Activated naive CD4-positive, alpha-beta T cell treated with Interleukin-2 at 50 U/mL for 16 hours (primary cell): ENCODE data around the gene TMEM38B.
"Not testable (repeated sequence)": the region's sequence is repeated elsewhere in the genome, so short reads cannot be mapped to it uniquely, and the experiment has no call there.

Source experiments
- DNase-seq: peaks from one replicate; pipeline ENCODE4 v3.0.0-alpha.2; 2020

The TMEM38B gene

GRCh38 chr9:105683688-105684275 lies 10.6 kb upstream of the TMEM38B start:
- no peak for DNase-seq

GRCh38 chr9:105686936-105687335 lies 7.4 kb upstream of the TMEM38B start:
- DNase-seq: no peak

- no peak for DNase-seq
Observed at GRCh38 chr9:105690742-105691141, 3.6 kb upstream of the TMEM38B start.

GRCh38 chr9:105693435-105694189 lies 729 bp upstream of the TMEM38B start:
- peak; percentile 8 for DNase-seq

GRCh38 chr9:105694848-105695581 lies 674 bp downstream of the TMEM38B start:
- DNase-seq: peak; percentile 52

- no peak for DNase-seq
Observed at GRCh38 chr9:105696219-105696793, 2.0 kb downstream of the TMEM38B start.

- no peak for DNase-seq
Observed at GRCh38 chr9:105697871-105698270, 3.5 kb downstream of the TMEM38B start.

- no peak for DNase-seq
Observed at GRCh38 chr9:105698348-105698870, 4.1 kb downstream of the TMEM38B start.

GRCh38 chr9:105700668-105701067 lies 6.3 kb downstream of the TMEM38B start:
- DNase-seq: no peak

- DNase-seq: no peak
Observed at GRCh38 chr9:105701145-105701544, 6.8 kb downstream of the TMEM38B start.

GRCh38 chr9:105702207-105702606 lies 7.9 kb downstream of the TMEM38B start:
- no peak for DNase-seq

GRCh38 chr9:105703638-105704037 lies 9.3 kb downstream of the TMEM38B start:
- not testable (repeated sequence) for DNase-seq

- no peak for DNase-seq
Observed at GRCh38 chr9:105706156-105706555, 11.8 kb downstream of the TMEM38B start.

- no peak for DNase-seq
Observed at GRCh38 chr9:105708405-105708804, 14.1 kb downstream of the TMEM38B start.

GRCh38 chr9:105710638-105711037 lies 16.3 kb downstream of the TMEM38B start:
- DNase-seq: no peak

GRCh38 chr9:105711867-105712266 lies 17.5 kb downstream of the TMEM38B start:
- no peak for DNase-seq

GRCh38 chr9:105712297-105712696 lies 18.0 kb downstream of the TMEM38B start:
- no peak for DNase-seq

GRCh38 chr9:105712773-105713172 lies 18.4 kb downstream of the TMEM38B start:
- DNase-seq: no peak

- DNase-seq: no peak
Observed at GRCh38 chr9:105713260-105714019, 19.1 kb downstream of the TMEM38B start.

- no peak for DNase-seq
Observed at GRCh38 chr9:105714020-105714331, 19.6 kb downstream of the TMEM38B start.

GRCh38 chr9:105716146-105716545 lies 21.8 kb downstream of the TMEM38B start:
- DNase-seq: no peak

- DNase-seq: no peak
Observed at GRCh38 chr9:105722099-105722498, 27.8 kb downstream of the TMEM38B start.

GRCh38 chr9:105725370-105725769 lies 31.0 kb downstream of the TMEM38B start:
- DNase-seq: no peak
